ENCODE data around the gene CEP85.
"Not testable (repeated sequence)": the region's sequence is repeated elsewhere in the genome, so short reads cannot be mapped to it uniquely, and the experiment has no call there.

CEP85 gene

GRCh38 chr1:26291433-26291832 lies 57.4 kb downstream of the CEP85 start:
- DNase-seq, result no peak

DNA sequence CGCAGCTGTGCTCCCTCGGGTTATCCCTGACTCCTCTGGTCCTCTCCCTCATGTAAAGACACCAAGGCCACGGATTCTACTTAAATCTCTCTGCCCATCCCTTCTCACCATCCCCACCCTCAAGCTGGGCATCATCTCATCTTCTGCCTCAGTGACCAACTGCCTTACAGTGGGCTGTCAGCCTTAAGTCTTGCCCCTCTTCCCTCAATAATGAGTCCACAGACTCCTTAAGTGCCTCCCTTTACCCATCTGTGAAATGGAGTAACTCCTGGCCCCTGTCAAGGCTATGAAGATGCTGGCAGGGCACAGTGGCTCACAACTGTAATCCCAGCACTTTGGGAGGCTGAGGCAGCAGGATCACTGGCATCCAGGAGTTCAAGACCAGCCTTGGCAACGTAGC lies 57.9 kb downstream of the CEP85 start:
- DNase-seq, result no peak

GRCh38 chr1:26292735-26293134 lies 58.7 kb downstream of the CEP85 start:
- DNase-seq, result not testable (repeated sequence)

GRCh38 chr1:26293911-26294463 lies 60.0 kb downstream of the CEP85 start:
- no peak for DNase-seq

GRCh38 chr1:26295194-26296138 lies 61.5 kb downstream of the CEP85 start:
- no peak for DNase-seq

DNA sequence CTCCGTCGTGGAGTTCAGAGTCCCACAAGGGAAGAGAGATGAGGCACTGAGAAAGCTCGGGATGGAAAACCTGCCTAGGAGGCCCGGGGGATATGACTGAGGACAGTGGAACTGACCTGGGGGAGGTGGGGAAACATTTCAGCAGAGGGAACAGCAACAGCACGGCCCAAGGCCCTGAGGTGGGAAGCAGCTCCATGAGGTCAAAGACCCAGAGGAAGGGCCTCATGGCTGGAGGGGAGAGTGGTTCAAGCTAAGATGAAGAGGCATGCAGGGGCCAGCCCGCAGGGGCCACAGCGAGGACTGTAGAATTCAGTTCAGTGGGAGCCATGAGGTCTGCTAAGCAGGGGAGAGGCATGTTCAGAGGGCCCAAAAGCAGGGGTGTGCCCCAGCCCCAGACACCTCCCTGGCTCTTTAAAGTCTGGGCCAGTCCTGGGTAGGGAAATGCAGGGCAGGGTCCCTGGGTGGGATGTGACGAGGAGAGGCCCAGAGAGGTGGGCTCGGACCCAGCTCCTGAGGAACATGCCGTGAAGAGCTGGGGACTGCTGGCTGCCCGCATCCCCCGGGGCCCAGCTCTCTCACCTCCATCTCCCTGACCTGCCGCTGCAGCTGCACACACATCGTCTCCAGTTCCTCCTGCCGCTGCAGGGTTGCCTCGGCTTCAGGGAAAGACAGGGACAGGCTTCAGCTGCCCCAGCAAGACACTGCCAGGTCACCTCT lies 62.5 kb downstream of the CEP85 start:
- no peak for DNase-seq

DNA sequence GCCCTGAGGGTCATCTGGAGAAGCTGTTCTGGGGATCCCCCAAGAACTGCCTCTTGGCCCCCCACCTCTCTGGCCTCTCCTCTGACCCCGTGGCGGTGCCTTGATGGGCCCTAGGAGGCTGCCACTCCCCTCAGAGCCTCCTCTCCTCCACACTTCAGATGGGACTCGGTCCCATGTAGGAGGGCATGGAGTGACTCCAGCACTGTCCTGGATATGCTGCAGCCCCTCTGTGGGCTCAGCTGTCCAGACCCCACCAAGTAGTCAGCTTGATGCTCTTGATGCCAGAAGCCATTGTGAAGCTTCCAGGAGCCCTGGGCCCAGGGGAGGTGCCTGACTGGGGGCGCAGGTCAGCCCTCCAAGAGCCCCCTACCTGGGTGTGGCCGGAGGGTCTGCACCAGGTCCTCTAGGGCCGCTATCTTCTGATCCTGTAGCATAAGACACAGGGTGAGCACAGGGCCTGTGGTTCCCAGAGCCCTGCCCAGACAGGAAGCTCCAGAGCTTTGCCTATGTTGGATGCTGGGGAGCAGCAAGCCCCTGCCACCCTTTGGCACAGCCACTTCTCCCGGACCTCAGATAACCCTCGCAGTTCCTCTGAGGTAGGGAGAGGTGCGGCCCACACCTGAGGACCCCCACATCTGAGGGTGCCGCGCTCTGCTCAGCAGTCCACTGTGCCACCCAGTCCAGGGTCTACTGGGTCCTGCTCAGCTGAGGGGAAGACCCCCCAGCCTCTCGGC lies 63.2 kb downstream of the CEP85 start:
- DNase-seq, result no peak

DNA sequence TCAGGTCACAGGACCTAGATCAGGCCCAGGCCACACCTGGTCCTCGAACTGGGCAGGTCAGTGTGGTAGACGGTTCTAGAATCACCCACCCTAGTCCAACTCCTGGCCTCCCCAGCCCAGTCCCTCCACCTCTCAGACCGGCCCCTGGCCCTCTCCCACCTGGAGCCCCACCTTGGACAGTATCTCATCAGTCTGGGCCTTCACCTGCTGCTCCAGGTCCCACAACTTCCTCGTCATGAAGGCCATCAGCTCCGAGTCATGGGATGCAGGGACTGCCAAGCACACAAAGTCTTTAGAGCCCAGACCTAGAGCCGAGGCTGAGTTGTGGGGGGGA lies 63.8 kb downstream of the CEP85 start:
- DNase-seq, result no peak

- DNase-seq, result no peak
Observed at GRCh38 chr1:26300578-26301275, 66.7 kb downstream of the CEP85 start.

GRCh38 chr1:26302733-26303405 lies 68.9 kb downstream of the CEP85 start:
- no peak for DNase-seq

- no peak for DNase-seq
Observed at GRCh38 chr1:26305667-26306289, 71.8 kb downstream of the CEP85 start.

DNA sequence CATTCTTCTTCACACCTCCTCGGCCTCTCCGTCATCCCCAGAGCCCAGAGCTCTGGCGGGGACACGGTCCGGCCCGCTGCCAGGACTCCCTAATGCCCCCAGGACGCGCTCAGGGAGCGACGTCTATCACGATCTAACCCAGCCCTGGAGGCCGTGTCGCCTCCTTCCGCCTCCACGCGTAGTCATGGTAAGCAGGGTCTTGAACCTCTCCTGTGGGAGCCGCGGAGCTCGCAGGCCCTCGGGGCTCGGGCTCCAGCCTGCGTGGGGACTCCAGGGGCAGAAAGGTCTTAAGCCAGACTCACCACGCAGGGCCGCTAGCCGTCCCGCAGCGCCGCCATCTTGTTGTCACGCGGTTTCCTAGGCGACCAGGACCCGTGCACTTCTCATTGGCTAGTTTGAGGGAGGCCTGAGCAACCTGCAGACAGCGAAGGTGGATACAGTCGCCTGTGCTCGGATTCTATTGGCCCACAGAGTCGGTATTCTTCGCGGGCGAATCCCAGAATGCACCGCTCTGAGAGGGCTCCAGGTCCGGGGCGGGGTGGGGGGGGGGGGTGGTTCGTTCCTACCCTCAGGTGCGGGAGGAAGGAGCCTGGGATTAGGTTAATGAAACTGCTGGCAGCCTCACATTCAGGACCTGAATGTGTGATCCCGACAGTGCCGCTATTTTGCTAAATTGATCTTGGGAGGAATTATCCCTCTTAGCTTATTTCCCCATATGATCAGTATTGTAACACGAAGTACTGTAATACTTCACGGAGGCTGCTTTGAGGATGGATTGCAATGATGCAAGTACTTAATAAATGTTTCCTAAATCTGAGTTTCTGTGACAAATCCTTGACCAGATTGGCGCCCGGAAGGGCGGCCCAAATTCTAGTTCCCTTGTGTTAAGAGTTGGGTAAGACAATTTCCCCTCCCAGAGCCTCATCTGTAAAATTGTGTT lies 72.6 kb downstream of the CEP85 start, which contains the start of gene UBXN11:
Gene UBXN11, minus strand, starts transcription at position 347 of the 940 bp plus-strand sequence. CDS start 3,753 bp downstream, outside the sequence.
- DNase-seq, result peak; percentile 57 to 93

GRCh38 chr1:26307363-26307781 lies 73.4 kb downstream of the CEP85 start:
- DNase-seq, result no peak

DNA sequence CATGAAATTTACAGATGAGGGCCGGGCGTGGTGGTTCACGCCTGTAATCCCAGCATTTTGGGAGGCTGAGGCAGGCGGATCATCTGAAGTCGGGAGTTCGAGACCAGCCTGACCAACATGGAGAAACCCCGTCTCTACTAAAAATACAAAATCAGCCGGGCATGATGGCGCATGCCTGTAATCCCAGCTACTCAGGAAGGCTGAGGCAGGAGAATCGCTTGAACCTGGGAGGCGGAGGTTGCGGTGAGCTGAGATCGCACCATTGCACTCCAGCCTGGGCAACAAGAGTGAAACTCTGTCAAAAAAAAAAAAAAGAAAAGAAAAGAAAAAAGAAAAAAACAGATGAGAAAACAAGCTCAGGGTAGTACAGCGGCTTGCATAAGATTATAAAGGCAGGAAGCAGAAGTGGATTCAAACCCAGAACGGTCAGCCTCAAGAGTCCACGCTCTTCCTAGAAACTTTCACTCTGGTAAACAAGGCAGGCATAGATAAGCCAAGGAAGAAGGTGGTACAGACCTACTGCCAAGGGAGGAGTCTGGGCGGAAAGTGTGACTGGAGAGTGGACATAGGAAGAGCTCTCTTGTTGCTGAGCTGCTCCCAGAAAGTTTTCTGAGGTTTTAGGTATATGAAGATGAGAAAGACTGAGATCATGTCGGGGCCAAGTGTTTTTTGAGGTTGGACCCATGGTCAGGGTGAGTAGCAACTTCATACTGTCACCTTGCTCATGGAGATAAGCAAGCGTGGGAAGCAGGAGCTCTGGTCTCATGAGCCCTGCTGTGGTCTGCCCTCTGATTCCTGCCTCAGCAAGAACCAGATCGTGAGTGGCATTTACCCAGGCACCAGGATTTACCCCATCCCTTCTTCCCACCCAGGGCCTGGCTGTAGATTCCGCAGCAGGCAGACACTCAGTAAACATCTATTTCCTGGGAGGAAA lies 74.2 kb downstream of the CEP85 start:
- not testable (repeated sequence) for DNase-seq

DNA sequence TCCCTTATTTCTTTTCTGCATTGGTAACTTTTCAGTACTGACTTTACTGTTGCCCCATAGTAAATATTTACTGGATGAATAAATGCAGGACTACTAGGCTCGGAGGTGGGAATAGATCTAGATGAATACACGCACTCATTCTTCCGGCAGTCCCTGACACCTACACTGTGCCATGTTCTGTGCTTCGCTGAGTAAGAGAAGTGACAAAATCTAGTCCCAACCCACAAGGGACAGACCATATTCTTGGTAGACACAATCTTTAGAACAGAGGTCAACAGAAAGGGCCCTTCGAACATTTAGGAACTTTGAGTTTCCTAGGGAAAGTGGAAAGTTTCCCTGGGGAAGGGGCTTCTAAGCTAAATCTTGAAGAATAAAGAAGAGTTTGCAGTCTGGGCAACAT lies 80.5 kb downstream of the CEP85 start:
- DNase-seq, result no peak

- DNase-seq, result no peak
Observed at GRCh38 chr1:26315874-26316850, 82.2 kb downstream of the CEP85 start.

DNA sequence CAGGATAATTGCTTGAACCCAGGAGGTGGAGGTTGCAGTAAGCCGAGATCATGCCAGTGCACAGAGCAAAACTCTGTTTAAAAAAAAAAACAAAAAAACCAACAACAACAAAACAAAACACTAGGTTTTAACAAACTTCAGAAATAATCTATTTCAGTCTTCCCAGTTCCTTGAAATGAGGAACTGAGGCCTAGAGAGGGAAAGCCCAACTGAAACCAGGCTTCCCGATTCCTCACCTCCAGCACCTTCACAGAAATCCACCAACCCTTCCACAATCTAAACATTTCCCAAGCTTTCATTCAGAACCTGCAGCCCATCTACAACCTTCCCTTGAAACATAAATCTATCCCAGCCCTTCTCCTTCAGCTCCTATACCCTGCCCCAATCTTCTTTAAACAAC lies 83.1 kb downstream of the CEP85 start:
- DNase-seq, result no peak
